A549 (cell line): ENCODE measurements around the gene KRTAP9-1.

ENCODE experiments used
- CEBPB ChIP-seq, 2 experiments: fragments of >200 bp in 1 of 2; sonication (Bioruptor Twin) in 1 of 2; formaldehyde crosslinking in 1 of 2; IDR thresholded peaks; 2 replicates each; pipeline ENCODE4 v1.6.1; 2012 to 2016
- CHD2 ChIP-seq: fragments of 150-350 bp; IDR thresholded peaks from 2 replicates; pipeline ENCODE4 v1.6.1; 2014; ENCODE audit warnings: low read length; ENCODE audit not compliant: partially characterized antibody
- MAFK ChIP-seq: fragments of 450-650 bp; IDR thresholded peaks from 2 replicates; pipeline ENCODE4 v1.6.1; 2014; ENCODE audit not compliant: partially characterized antibody
- MAZ ChIP-seq: fragments of 150-350 bp; IDR thresholded peaks from 2 replicates; pipeline ENCODE4 v1.6.1; 2014; ENCODE audit warnings: antibody characterized with exemption, low read depth, low read length, borderline replicate concordance
- POLR2A ChIP-seq: IDR thresholded peaks from 2 replicates; pipeline ENCODE4 v1.6.1; 2012; ENCODE audit warnings: mild to moderate bottlenecking, low read length
- SMC3 ChIP-seq: fragments of >200 bp; sonication (Bioruptor Twin); formaldehyde crosslinking; IDR thresholded peaks from 3 replicates; pipeline ENCODE4 v1.6.1; 2018; ENCODE audit warnings: inconsistent platforms
- TP53 ChIP-seq: fragments of 250-450 bp; sonication (Bioruptor Pico); IDR thresholded peaks from 2 replicates; pipeline ENCODE4 v1.5.0; 2021; ENCODE audit warnings: mild to moderate bottlenecking, moderate library complexity
- TF ChIP-seq, protein P1 (sequence below): fragments of >200 bp; sonication (Bioruptor Twin); formaldehyde crosslinking; IDR thresholded peaks from 3 replicates; pipeline ENCODE4 v1.5.1; 2016
- TF ChIP-seq, protein P2 (sequence below): IDR thresholded peaks from 2 replicates; pipeline ENCODE4 v1.6.1; 2012
- TF ChIP-seq, protein P3 (sequence below): IDR thresholded peaks from 2 replicates; pipeline ENCODE4 v1.6.1; 2012

DNA sequence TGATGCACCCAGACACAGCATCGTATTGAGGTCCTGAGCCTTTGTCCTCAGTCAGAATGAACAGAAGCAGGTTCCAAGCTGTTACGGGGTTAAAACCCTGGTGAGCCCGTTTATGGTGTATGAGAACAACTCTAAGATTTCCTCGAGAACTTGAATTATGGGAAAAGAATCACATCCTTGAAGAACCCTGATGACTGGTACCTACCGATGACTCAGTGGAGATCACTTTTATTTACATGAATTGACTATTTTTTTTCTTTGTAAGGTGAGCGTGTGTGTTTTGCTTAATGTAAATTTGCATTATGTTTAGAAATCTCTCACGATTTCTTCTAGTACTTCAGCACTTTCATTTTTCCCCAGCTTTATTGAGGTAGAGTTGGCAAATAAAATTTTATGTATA, 25.9 kb upstream of the KRTAP9-1 start:
- TF ChIP-seq TP53 (CRISPR knock-in tag) (no peak), MAFK (no peak), CEBPB (IDR thresholded peaks at IDR 0.05) (no peak), POLR2A (no peak), CHD2 (no peak), MAZ (no peak), SMC3 (no peak)
- TF ChIP-seq, protein P1, sequence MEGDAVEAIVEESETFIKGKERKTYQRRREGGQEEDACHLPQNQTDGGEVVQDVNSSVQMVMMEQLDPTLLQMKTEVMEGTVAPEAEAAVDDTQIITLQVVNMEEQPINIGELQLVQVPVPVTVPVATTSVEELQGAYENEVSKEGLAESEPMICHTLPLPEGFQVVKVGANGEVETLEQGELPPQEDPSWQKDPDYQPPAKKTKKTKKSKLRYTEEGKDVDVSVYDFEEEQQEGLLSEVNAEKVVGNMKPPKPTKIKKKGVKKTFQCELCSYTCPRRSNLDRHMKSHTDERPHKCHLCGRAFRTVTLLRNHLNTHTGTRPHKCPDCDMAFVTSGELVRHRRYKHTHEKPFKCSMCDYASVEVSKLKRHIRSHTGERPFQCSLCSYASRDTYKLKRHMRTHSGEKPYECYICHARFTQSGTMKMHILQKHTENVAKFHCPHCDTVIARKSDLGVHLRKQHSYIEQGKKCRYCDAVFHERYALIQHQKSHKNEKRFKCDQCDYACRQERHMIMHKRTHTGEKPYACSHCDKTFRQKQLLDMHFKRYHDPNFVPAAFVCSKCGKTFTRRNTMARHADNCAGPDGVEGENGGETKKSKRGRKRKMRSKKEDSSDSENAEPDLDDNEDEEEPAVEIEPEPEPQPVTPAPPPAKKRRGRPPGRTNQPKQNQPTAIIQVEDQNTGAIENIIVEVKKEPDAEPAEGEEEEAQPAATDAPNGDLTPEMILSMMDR: no peak
- TF ChIP-seq, protein P2, sequence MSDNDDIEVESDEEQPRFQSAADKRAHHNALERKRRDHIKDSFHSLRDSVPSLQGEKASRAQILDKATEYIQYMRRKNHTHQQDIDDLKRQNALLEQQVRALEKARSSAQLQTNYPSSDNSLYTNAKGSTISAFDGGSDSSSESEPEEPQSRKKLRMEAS: no peak
- TF ChIP-seq, protein P3, sequence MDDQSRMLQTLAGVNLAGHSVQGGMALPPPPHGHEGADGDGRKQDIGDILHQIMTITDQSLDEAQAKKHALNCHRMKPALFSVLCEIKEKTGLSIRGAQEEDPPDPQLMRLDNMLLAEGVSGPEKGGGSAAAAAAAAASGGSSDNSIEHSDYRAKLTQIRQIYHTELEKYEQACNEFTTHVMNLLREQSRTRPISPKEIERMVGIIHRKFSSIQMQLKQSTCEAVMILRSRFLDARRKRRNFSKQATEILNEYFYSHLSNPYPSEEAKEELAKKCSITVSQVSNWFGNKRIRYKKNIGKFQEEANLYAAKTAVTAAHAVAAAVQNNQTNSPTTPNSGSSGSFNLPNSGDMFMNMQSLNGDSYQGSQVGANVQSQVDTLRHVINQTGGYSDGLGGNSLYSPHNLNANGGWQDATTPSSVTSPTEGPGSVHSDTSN: no peak
